K562 (cell line): ENCODE results near the gene YPEL2. TPM values are rescaled to one million over a fixed set of nuclear protein-coding genes. Genes with fewer than 3 reads are reported as not detected.

ENCODE experiments used
- ATAC-seq: fragments of 200-7000 bp; cut with Tn5 transposase; 3 replicates; pipeline ENCODE4 v1.9.1; 2020; ENCODE audit warnings: moderate library complexity
- BruUV-seq: library from RNA; stranded (reverse); fragments of 400-500 nt; replicated peaks from 2 replicates; lab custom pipeline; 2021; lab: Mats Ljungman, UMichigan
- CTCF ChIA-PET: fragments of 300-600 bp; formaldehyde crosslinking; extraction: SDS; loops from one replicate; lab custom pipeline; 2021; ENCODE audit warnings: low intra/inter-chr PET ratio; lab: Yijun Ruan, JAX
- POLR2A ChIA-PET: fragments of 300-600, 350-650 bp; sonication (Branson Sonifier 250); formaldehyde crosslinking; extraction: SDS; loops from one replicate; lab custom pipeline; 2021; ENCODE audit warnings: antibody characterized with exemption, inconsistent platforms; lab: Yijun Ruan, JAX
- DNase-seq, 4 experiments: peaks; one replicate each; pipeline versions ENCODE4 v3.0.0 to v3.0.0-alpha.2; 2011 to 2018; ENCODE audit warnings: low spot score in 3 of 4, mixed read lengths in 3 of 4; ENCODE audit errors: extremely low read depth in 1 of 4
- FAIRE-seq: peaks from 2 replicates; lab custom pipeline; 2011; peaks lifted over from hg19 to GRCh38; lab: Jason Lieb, UNC
- H2AFZ ChIP-seq: 2 replicates; pipeline ENCODE4 v1.6.0; 2011; ENCODE audit warnings: low read depth, low read length, control low read depth, inconsistent platforms
- H3K27ac ChIP-seq: fragments of 200-600 bp; 3 replicates; pipeline ENCODE4 v1.8.0; 2011; ENCODE audit warnings: low read depth, mild to moderate bottlenecking, control low read depth, inconsistent platforms, low read length, moderate library complexity, mixed read lengths; ENCODE audit errors: extremely low read depth
- H3K27me3 ChIP-seq, 2 experiments: fragments of 300-600 bp in 1 of 2; 2 replicates in 1 of 2; 3 replicates in 1 of 2; pipeline versions ENCODE4 v1.6.0 to v1.8.0; 2011; ENCODE audit warnings: inconsistent platforms in 2 of 2, low read length in 2 of 2, mild to moderate bottlenecking in 1 of 2, mixed read lengths in 1 of 2, moderate library complexity in 1 of 2; ENCODE audit not compliant: control insufficient read depth in 2 of 2, insufficient read depth in 2 of 2
- H3K36me3 ChIP-seq: fragments of 300-600 bp; 3 replicates; pipeline ENCODE4 v1.8.0; 2011; ENCODE audit warnings: mild to moderate bottlenecking, low read length, inconsistent platforms; ENCODE audit not compliant: control insufficient read depth, insufficient read depth
- H3K4me1 ChIP-seq, 2 experiments: fragments of 200-600 bp in 1 of 2; replicated peaks in 1 of 2; 2 replicates in 1 of 2; 3 replicates in 1 of 2; pipeline versions ENCODE4 v1.5.1 to v1.8.0; 2011; ENCODE audit warnings: inconsistent platforms in 2 of 2, low read length in 2 of 2, mild to moderate bottlenecking in 1 of 2, mixed read lengths in 1 of 2, moderate library complexity in 1 of 2; ENCODE audit not compliant: control insufficient read depth in 2 of 2, insufficient read depth in 2 of 2
- H3K4me2 ChIP-seq: 2 replicates; pipeline ENCODE4 v1.6.1; 2011; ENCODE audit warnings: low read length, control low read depth, inconsistent platforms, mixed read lengths; ENCODE audit not compliant: insufficient read depth
- H3K4me3 ChIP-seq: fragments of 200-600 bp; sonication (generic), shearing (Covaris generic); 2 replicates; pipeline ENCODE4 v1.5.1; 2016; ENCODE audit warnings: control low read depth, inconsistent platforms
- H3K79me2 ChIP-seq: fragments of 200-600 bp; 3 replicates; pipeline ENCODE4 v1.8.0; 2011; ENCODE audit warnings: low read length, inconsistent platforms; ENCODE audit not compliant: control insufficient read depth, insufficient read depth
- H3K9ac ChIP-seq, 2 experiments: 2 replicates each; pipeline versions ENCODE4 v1.6.0 to v1.6.1; 2011; ENCODE audit warnings: low read depth in 2 of 2, low read length in 2 of 2, control low read depth in 1 of 2, inconsistent platforms in 1 of 2, mild to moderate bottlenecking in 1 of 2, mixed read lengths in 1 of 2; ENCODE audit not compliant: insufficient read depth in 1 of 2
- H3K9me1 ChIP-seq: one replicate; pipeline ENCODE4 v1.6.0; 2011; ENCODE audit warnings: inconsistent platforms, mild to moderate bottlenecking, low read length, moderate library complexity; ENCODE audit not compliant: control insufficient read depth, insufficient read depth
- H3K9me3 ChIP-seq: replicated peaks from 2 replicates; pipeline ENCODE4 v1.5.1; 2011; ENCODE audit warnings: low read depth, low read length, inconsistent platforms; ENCODE audit not compliant: control insufficient read depth, insufficient read depth
- H4K20me1 ChIP-seq: replicated peaks from 2 replicates; pipeline ENCODE4 v1.6.1; 2011; ENCODE audit warnings: low read length, inconsistent platforms, mixed read lengths; ENCODE audit not compliant: control insufficient read depth, insufficient read depth
- ELF4 ChIP-seq: fragments of 450-650 bp; formaldehyde crosslinking; IDR thresholded peaks from 2 replicates; pipeline ENCODE4 v1.4.0; 2022; ENCODE audit warnings: missing genetic modification characterization
- HDAC6 ChIP-seq: IDR thresholded peaks from 2 replicates; pipeline ENCODE4 v1.6.1; 2012; ENCODE audit warnings: low read depth, mild to moderate bottlenecking, control low read depth, inconsistent platforms, low read length, moderate library complexity
- NFE2L1 ChIP-seq: fragments of 450-650 bp; IDR thresholded peaks from 2 replicates; pipeline ENCODE4 v1.6.1; 2016; ENCODE audit warnings: missing genetic modification characterization, low read depth, mild to moderate bottlenecking, missing compliant biosample characterization, moderate library complexity, borderline replicate concordance
- ZBTB40 ChIP-seq, 2 experiments: fragments of 450-650 bp in 1 of 2; sonication (generic) in 1 of 2; formaldehyde crosslinking in 1 of 2; IDR thresholded peaks; 2 replicates each; pipeline versions ENCODE4 v1.7.1 to v1.9.0; 2016 to 2022; ENCODE audit warnings: inconsistent platforms in 1 of 2, mild to moderate bottlenecking in 1 of 2, missing genetic modification reagents in 1 of 2
- ZNF133 ChIP-seq: fragments of 250-450 bp; sonication (Bioruptor Pico); IDR thresholded peaks from 2 replicates; pipeline ENCODE4 v1.4.0; 2020; ENCODE audit warnings: mild to moderate bottlenecking
- ZNF140 ChIP-seq: fragments of 250-450 bp; sonication (Bioruptor Pico); IDR thresholded peaks from 2 replicates; pipeline ENCODE4 v1.8.0; 2021; ENCODE audit warnings: moderate library complexity, mild to moderate bottlenecking, inconsistent platforms
- ZNF384 ChIP-seq: IDR thresholded peaks from 2 replicates; pipeline ENCODE4 v1.6.1; 2012; ENCODE audit warnings: low read depth, low read length, improper control_type of control experiment
- WGBS: fragments of 100-300 bp; shearing (Covaris generic); methylation state at CpG from one replicate; pipeline ENCODE4 v1.1.6; 2016; ENCODE audit warnings: low coverage, mixed read lengths; ENCODE audit not compliant: insufficient coverage; ENCODE audit errors: missing lambda C conversion rate; 5-methylcytosine and 5-hydroxymethylcytosine counted together
- in situ Hi-C: fragments of 300-500 bp; cut with MboI; formaldehyde crosslinking; loops from 4 replicates; pipeline ENCODE4 v1.15.0; 2018; ENCODE audit warnings: inconsistent platforms, mixed read lengths
- intact Hi-C: fragments of 100-400 bp; cut with micrococcal nuclease; formaldehyde crosslinking; loops from 2 replicates; pipeline ENCODE4 v1.14.2; 2022
- polyA plus RNA-seq, 8 experiments: library from polyadenylated mRNA; depleted of rRNA in 4 of 8; stranded (reverse) in 5 of 8; unstranded in 3 of 8; fragments of >200 nt; fragmentation: Nextera tagmentation in 2 of 8; fragmentation: Illumina TruSeq in 1 of 8; extraction: Ambion mirVana in 2 of 8; extraction: Trizol in 1 of 8; gene quantifications; 2 replicates each; pipeline versions ENCODE4 v1.2.1 to v1.2.3, GENCODE V29; 2011 to 2014; ENCODE audit warnings: inconsistent platforms in 1 of 8, missing spikeins in 1 of 8
- total RNA-seq, 7 experiments: library from RNA; depleted of rRNA in 6 of 7; stranded (reverse); fragments of >200 nt in 6 of 7; fragmentation: Illumina TruSeq in 2 of 7; extraction: Trizol in 2 of 7; gene quantifications; 2 replicates each; pipeline versions ENCODE4 v1.2.1 to v1.2.3, GENCODE V29; 2011 to 2021; ENCODE audit warnings: low replicate concordance in 1 of 7

Gene YPEL2
- total and polyA plus RNA-seq, 9 of the 15 experiments (the other 6 are each of a cell fraction or from before 2014, with no cell fraction given), result 0.11 to 2.4 (median 0.47) TPM

GRCh38 chr17:59443106-59443505 lies 111.7 kb downstream of the YPEL2 start:
- DNase-seq (no peak), FAIRE-seq (no peak), ATAC-seq (no peak)
- 0 out of 5 replicates have a peak, but pooled peaks cover 0 to under 1% of the 10 kb centered on the region in 2 experiments for H3K27me3 ChIP-seq
- ChIA-PET POLR2A (interaction anchor here (0.8 to 1.4 kb wide), 3 partner anchors 10 to 30 kb away, joined by 3 to 4 read pairs (median 3); no protein-coding TSS in a partner anchor), CTCF (no interaction called here)
- H3K9me1 ChIP-seq, result no peaks in the 10 kb centered on the region
- H2AFZ ChIP-seq, result no peak overlapping the region
- WGBS, result 6% methylated on average over 4 of the region's 4 CpGs
- BruUV-seq, result no TSS peak
- H3K4me3 ChIP-seq, result no peak overlapping the region
- TF ChIP-seq HDAC6 (no peak), ELF4 (CRISPR knock-in tag) (no peak), ZNF133 (CRISPR knock-in tag) (no peak), NFE2L1 (tag) (no peak), ZNF140 (CRISPR knock-in tag) (no peak), ZBTB40 (IDR thresholded peaks at IDR 0.05) (peak; percentile 96), ZBTB40 (CRISPR knock-in tag; IDR thresholded peaks at IDR 0.05) (peak; percentile 90), ZNF384 (0 out of 2 replicates have a peak, but pooled peaks have one; percentile 30)
- no peak overlapping the region for H3K9ac ChIP-seq
- no peaks in the 10 kb centered on the region for H4K20me1 ChIP-seq
- no peaks in the 10 kb centered on the region; a peak in 1 of 5 replicates for H3K4me1 ChIP-seq
- H3K27ac ChIP-seq, result no peak overlapping the region
- no peaks in the 10 kb centered on the region for H3K79me2 ChIP-seq
- intact Hi-C loops, result no loop called here
- no peak overlapping the region for H3K4me2 ChIP-seq
- H3K9me3 ChIP-seq, result no peaks in the 10 kb centered on the region
- H3K36me3 ChIP-seq, result no peaks in the 10 kb centered on the region
- in situ Hi-C loops, result no loop called here
